Stimulated activated naive CD8-positive, alpha-beta T cell treated with anti-CD3 and anti-CD28 coated beads, Interleukin-15, Interleukin-2, amounts not matched to agents 100 ng/mL and 50 ng/mL, for 24 hours (primary cell): Measurements from ENCODE around the gene POLR3F.
"Not testable (repeated sequence)": the region's sequence is repeated elsewhere in the genome, so short reads cannot be mapped to it uniquely, and the experiment has no call there.

Experiments used
- H3K27ac Mint-ChIP-seq: one replicate; pipeline ENCODE4 v1.8.0; 2021; ENCODE audit warnings: mild to moderate bottlenecking, mixed read lengths
- H3K27me3 Mint-ChIP-seq: one replicate; pipeline ENCODE4 v1.8.0; 2021; ENCODE audit warnings: mixed read lengths
- H3K36me3 Mint-ChIP-seq: one replicate; pipeline ENCODE4 v1.8.0; 2021; ENCODE audit warnings: low read depth, mixed read lengths
- H3K4me1 Mint-ChIP-seq: one replicate; pipeline ENCODE4 v1.8.0; 2021; ENCODE audit warnings: low read depth, mixed read lengths
- H3K4me3 Mint-ChIP-seq: one replicate; pipeline ENCODE4 v1.8.0; 2021; ENCODE audit warnings: mild to moderate bottlenecking, mixed read lengths
- H3K9me3 Mint-ChIP-seq: one replicate; pipeline ENCODE4 v1.8.0; 2021; ENCODE audit warnings: mixed read lengths

The POLR3F gene

GRCh38 chr20:18524646-18525045 is 57.5 kb downstream of the POLR3F start:
- Mint-ChIP-seq H3K27ac (no peak overlapping the region), H3K9me3 (no peaks in the 10 kb centered on the region)

GRCh38 chr20:18526761-18527160 is 59.6 kb downstream of the POLR3F start:
- H3K9me3 Mint-ChIP-seq, H3K27ac Mint-ChIP-seq, H3K27me3 Mint-ChIP-seq, H3K4me3 Mint-ChIP-seq, H3K4me1 Mint-ChIP-seq: not testable (repeated sequence)
- H3K36me3 Mint-ChIP-seq, result peaks cover 67% of the 10 kb centered on the region

More at GRCh38 chr20:18524646-18525045, 57.5 kb downstream of the POLR3F start:
- Mint-ChIP-seq H3K4me3 (no peak overlapping the region), H3K4me1 (no peaks in the 10 kb centered on the region), H3K36me3 (peaks cover 53% of the 10 kb centered on the region), H3K27me3 (no peaks in the 10 kb centered on the region)

DNA sequence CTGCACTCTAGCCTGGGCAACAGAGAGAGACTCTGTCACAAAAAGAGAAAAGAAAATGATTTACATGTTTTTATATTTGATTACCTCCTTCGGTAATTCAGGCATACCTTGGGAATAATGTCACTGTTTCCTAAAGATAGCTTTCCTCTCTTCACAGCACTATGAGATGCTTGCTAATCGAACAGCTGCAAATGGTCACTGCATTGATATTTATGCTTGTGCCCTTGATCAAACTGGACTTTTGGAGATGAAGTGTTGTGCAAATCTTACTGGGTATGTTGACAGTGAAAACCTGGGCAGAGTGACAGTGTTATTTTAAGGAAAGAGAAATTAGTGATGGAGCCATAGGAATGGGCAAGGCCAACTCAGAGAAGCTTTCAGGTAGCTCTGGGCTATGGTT is 60.1 kb downstream of the POLR3F start:
- Mint-ChIP-seq H3K4me3 (no peak overlapping the region), H3K36me3 (peaks cover 73% of the 10 kb centered on the region), H3K27ac (no peak overlapping the region), H3K27me3 (no peaks in the 10 kb centered on the region), H3K4me1 (no peaks in the 10 kb centered on the region), H3K9me3 (no peaks in the 10 kb centered on the region)

DNA sequence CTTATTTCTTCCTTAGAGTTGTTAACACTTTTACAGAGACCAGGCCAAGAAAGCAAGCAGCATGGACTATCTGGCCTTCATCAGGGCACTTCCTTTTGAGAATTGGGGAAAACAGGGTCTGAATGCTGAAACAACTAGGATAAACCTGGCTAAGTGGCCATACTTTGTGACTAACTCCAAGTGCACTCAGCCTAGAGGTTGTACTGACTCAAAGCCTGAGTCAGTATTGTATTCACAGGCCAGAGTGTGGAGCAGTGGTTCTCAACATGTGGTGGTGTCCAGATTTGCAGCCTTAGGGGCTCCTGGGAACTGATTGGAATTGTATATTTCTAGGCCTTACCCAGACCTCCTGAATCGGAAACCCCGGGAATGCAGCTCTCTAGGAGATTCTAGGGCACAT is 60.6 kb downstream of the POLR3F start:
- H3K27me3 Mint-ChIP-seq, result no peaks in the 10 kb centered on the region
- no peak overlapping the region for H3K27ac Mint-ChIP-seq
- H3K4me1 Mint-ChIP-seq, result no peaks in the 10 kb centered on the region
- H3K9me3 Mint-ChIP-seq, result no peaks in the 10 kb centered on the region
- no peak overlapping the region for H3K4me3 Mint-ChIP-seq
- peaks cover 78% of the 10 kb centered on the region for H3K36me3 Mint-ChIP-seq

DNA sequence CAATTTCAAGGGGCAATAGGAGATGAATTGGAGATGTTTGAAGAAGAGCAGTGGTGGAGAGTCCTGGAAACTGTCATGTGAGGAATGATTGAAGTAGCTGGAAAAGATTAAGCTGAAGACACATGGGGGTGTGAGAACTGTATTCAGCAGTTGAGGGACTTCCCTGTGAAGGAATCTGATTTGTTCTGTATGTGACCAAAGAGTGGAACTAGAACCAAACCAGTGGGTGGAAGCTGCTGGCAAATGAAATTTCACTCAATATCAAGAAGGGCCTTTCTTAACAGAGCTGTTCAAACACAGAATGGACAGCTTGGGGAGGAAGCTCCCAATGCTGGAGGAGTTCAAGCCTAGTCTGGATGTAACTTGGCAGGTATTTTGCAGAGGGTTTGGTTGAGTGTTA is 61.9 kb downstream of the POLR3F start:
- Mint-ChIP-seq H3K4me3 (no peak overlapping the region), H3K4me1 (no peaks in the 10 kb centered on the region), H3K27me3 (no peaks in the 10 kb centered on the region), H3K36me3 (peaks cover 87% of the 10 kb centered on the region), H3K27ac (no peak overlapping the region), H3K9me3 (no peaks in the 10 kb centered on the region)

DNA sequence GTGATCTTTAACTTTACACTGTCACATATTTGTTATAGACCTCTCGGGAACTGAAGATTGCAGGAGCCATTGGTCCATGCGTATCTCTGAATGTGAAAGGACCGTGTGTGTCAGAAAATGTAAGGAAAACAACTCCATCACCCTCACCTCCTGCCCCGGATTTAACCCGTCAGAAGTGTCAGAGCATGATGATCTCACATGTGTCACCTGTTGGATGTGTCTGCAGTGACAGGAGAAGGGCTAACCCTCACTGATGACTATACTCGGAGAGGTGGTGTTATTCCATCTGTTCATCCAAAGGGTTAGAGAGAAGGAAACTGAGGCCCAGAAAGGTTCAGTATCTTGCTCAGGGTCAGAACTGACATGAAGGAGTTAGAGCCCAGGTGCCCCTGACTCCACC is 65.4 kb downstream of the POLR3F start:
- Mint-ChIP-seq H3K36me3 (peaks cover 87% of the 10 kb centered on the region), H3K9me3 (no peaks in the 10 kb centered on the region), H3K27me3 (no peaks in the 10 kb centered on the region), H3K27ac (no peak overlapping the region), H3K4me3 (no peak overlapping the region), H3K4me1 (no peaks in the 10 kb centered on the region)

DNA sequence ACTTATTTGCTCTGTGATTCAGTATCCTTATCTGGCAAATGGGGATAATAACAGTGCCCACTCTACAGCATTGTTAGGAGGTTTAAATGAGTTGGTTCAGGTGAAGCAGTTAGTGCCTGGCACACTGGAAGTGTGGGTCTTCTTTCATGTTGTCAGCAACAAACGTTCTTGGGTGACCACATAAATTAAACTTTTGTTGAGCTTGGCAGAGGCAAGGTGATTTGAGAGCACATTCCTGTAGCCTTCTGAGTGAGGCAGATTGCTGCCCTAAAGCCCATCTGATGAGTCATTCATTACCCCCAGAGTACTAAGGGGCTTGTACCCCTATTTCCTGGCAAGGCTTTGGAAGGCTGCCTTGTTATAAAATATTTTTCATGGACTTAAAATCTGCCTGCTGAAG is 66.3 kb downstream of the POLR3F start:
- no peak overlapping the region for H3K4me3 Mint-ChIP-seq
- no peaks in the 10 kb centered on the region for H3K27me3 Mint-ChIP-seq
- no peak overlapping the region for H3K27ac Mint-ChIP-seq
- no peaks in the 10 kb centered on the region for H3K4me1 Mint-ChIP-seq
- peaks cover 84% of the 10 kb centered on the region for H3K36me3 Mint-ChIP-seq
- H3K9me3 Mint-ChIP-seq, result no peaks in the 10 kb centered on the region

DNA sequence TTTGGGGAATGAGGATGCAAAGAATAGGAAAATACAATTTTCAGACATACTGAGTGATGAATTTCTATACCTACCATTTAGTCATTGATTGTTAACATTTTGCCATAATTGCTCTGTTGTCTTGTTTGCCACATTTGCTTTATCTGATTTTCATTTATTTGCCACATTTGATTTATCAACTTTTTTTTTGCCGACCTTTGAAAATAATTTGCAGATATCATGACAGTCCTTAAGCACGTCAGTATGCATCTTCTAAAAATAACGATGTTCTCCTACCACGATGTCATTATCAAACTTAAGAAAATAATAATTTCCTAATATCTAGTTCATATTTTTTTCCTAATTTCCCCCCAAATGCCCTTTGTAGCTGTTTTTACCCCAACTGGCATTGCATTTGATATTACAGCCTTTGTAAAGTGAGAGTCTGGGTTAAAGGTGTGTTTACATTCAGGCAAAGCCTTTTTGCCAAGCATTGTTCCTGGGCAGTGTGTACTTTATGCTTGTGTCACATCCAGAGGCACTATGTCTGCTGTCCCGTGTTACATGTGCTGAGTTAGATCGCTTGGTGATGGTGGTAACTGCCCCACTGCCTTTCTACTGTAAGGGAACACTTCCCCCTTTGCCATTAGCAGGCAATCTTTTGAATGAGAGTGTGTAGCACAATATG is 66.9 kb downstream of the POLR3F start:
- peaks cover 78% of the 10 kb centered on the region for H3K36me3 Mint-ChIP-seq
- no peaks in the 10 kb centered on the region for H3K27me3 Mint-ChIP-seq

More for the DNA sequence above, 66.9 kb downstream of the POLR3F start:
- no peaks in the 10 kb centered on the region for H3K9me3 Mint-ChIP-seq
- H3K4me3 Mint-ChIP-seq, result no peak overlapping the region
- H3K27ac Mint-ChIP-seq, result no peak overlapping the region
- no peaks in the 10 kb centered on the region for H3K4me1 Mint-ChIP-seq
